GM23338 (cell line): ENCODE results near the gene LOXHD1. TPM values are rescaled to one million over a fixed set of nuclear protein-coding genes. Genes with fewer than 3 reads are reported as not detected.

Experiments used
- ATAC-seq: fragments of 200-7000 bp; cut with Tn5 transposase; 3 replicates; pipeline ENCODE4 v1.9.1; 2020
- DNase-seq: peaks from one replicate; pipeline ENCODE4 v3.0.0-alpha.2; 2015; ENCODE audit warnings: low spot score
- H2AFZ ChIP-seq: fragments of 200-600 bp; sonication (generic); 2 replicates; pipeline ENCODE4 v1.8.0; 2016; ENCODE audit warnings: antibody characterized with exemption, mild to moderate bottlenecking, moderate library complexity
- H3F3A ChIP-seq: fragments of 200-600 bp; sonication (generic); replicated peaks from 2 replicates; pipeline ENCODE4 v1.8.0; 2017; ENCODE audit warnings: antibody characterized with exemption, mixed run types, low read depth
- H3K27ac ChIP-seq: fragments of 200-600 bp; sonication (generic); 2 replicates; pipeline ENCODE4 v1.6.1; 2016; ENCODE audit warnings: low read depth
- H3K27me3 ChIP-seq: fragments of 200-600 bp; sonication (generic); 2 replicates; pipeline ENCODE4 v1.8.0; 2016; ENCODE audit warnings: mild to moderate bottlenecking, mixed run types, moderate library complexity; ENCODE audit not compliant: insufficient read depth
- H3K36me3 ChIP-seq: fragments of 200-600 bp; sonication (generic); 2 replicates; pipeline ENCODE4 v1.8.0; 2016; ENCODE audit warnings: mild to moderate bottlenecking; ENCODE audit not compliant: insufficient read depth
- H3K4me1 ChIP-seq: fragments of 200-600 bp; sonication (generic); 2 replicates; pipeline ENCODE4 v1.8.0; 2016; ENCODE audit warnings: mild to moderate bottlenecking, moderate library complexity; ENCODE audit not compliant: insufficient read depth
- H3K4me2 ChIP-seq: fragments of 200-600 bp; sonication (generic); 2 replicates; pipeline ENCODE4 v1.7.1; 2017; ENCODE audit warnings: mixed run types
- H3K4me3 ChIP-seq: fragments of 200-600 bp; sonication (generic); 2 replicates; pipeline ENCODE4 v1.6.1; 2016; ENCODE audit warnings: mixed run types
- H3K79me2 ChIP-seq: fragments of 200-600 bp; sonication (generic); replicated peaks from 2 replicates; pipeline ENCODE4 v1.8.0; 2017; ENCODE audit warnings: mild to moderate bottlenecking; ENCODE audit not compliant: insufficient read depth
- H3K9me2 ChIP-seq: fragments of 200-600 bp; sonication (generic); 2 replicates; pipeline ENCODE4 v1.8.0; 2017; ENCODE audit not compliant: insufficient read depth
- H4K20me1 ChIP-seq: fragments of 200-600 bp; sonication (generic); replicated peaks from 2 replicates; pipeline ENCODE4 v1.8.0; 2017; ENCODE audit warnings: mild to moderate bottlenecking; ENCODE audit not compliant: insufficient read depth
- H3K27ac Mint-ChIP-seq: 2 replicates; pipeline ENCODE4 v1.8.0; 2020; ENCODE audit warnings: inconsistent platforms, mild to moderate bottlenecking, moderate library complexity, mixed read lengths
- H3K27me3 Mint-ChIP-seq: 3 replicates; pipeline ENCODE4 v1.8.0; 2022; ENCODE audit warnings: low read depth, mild to moderate bottlenecking, moderate library complexity, mixed read lengths, inconsistent platforms; ENCODE audit not compliant: insufficient read depth, poor library complexity
- H3K36me3 Mint-ChIP-seq: 3 replicates; pipeline ENCODE4 v1.8.0; 2021; ENCODE audit warnings: low read depth, mild to moderate bottlenecking, inconsistent platforms, moderate library complexity, mixed read lengths
- H3K4me1 Mint-ChIP-seq: 3 replicates; pipeline ENCODE4 v1.8.0; 2020; ENCODE audit warnings: mild to moderate bottlenecking, inconsistent platforms, mixed read lengths
- H3K4me3 Mint-ChIP-seq: 3 replicates; pipeline ENCODE4 v1.8.0; 2021; ENCODE audit warnings: moderate library complexity, mild to moderate bottlenecking, inconsistent platforms, mixed read lengths
- H3K9me3 Mint-ChIP-seq: 3 replicates; pipeline ENCODE4 v1.8.0; 2020; ENCODE audit warnings: moderate library complexity, mild to moderate bottlenecking, inconsistent platforms, mixed read lengths
- CREB1 ChIP-seq: fragments of 250-450 bp; sonication (Bioruptor Pico); IDR thresholded peaks from 2 replicates; pipeline ENCODE4 v1.5.0; 2020; ENCODE audit warnings: low read depth, mild to moderate bottlenecking, moderate library complexity
- EZH2 ChIP-seq: fragments of 200-600 bp; sonication (generic); IDR thresholded peaks from one replicate; pipeline ENCODE4 v1.8.0; 2017; ENCODE audit warnings: antibody characterized with exemption, mild to moderate bottlenecking, low read depth; ENCODE audit not compliant: unreplicated experiment
- EZH2phosphoT487 ChIP-seq: fragments of 200-600 bp; sonication (generic); IDR thresholded peaks from one replicate; pipeline ENCODE4 v1.8.1; 2018; ENCODE audit warnings: antibody characterized with exemption; ENCODE audit not compliant: unreplicated experiment
- JUNB ChIP-seq: IDR thresholded peaks from one replicate; pipeline ENCODE4 v1.6.1; 2016; ENCODE audit warnings: antibody characterized with exemption; ENCODE audit not compliant: unreplicated experiment
- NANOG ChIP-seq: IDR thresholded peaks from 2 replicates; pipeline ENCODE4 v1.6.1; 2016; ENCODE audit warnings: antibody characterized with exemption, borderline replicate concordance
- POLR2AphosphoS5 ChIP-seq: IDR thresholded peaks from 2 replicates; pipeline ENCODE4 v1.6.1; 2016; ENCODE audit warnings: antibody characterized with exemption, low read depth
- STAT1 ChIP-seq: IDR thresholded peaks from one replicate; pipeline ENCODE4 v1.6.1; 2016; ENCODE audit warnings: antibody characterized with exemption; ENCODE audit not compliant: unreplicated experiment
- ZNF114 ChIP-seq: fragments of 250-450 bp; sonication (Bioruptor Pico); IDR thresholded peaks from 2 replicates; pipeline ENCODE4 v1.5.0; 2020; ENCODE audit warnings: mild to moderate bottlenecking, moderate library complexity
- ZNF331 ChIP-seq: fragments of 250-450 bp; sonication (Bioruptor Pico); IDR thresholded peaks from 2 replicates; pipeline ENCODE4 v1.5.0; 2020; ENCODE audit warnings: low read depth, mild to moderate bottlenecking, moderate library complexity
- polyA plus RNA-seq: library from polyadenylated mRNA; unstranded; fragments of >200 nt; fragmentation: Nextera tagmentation; extraction: Ambion mirVana; gene quantifications from 2 replicates; pipeline ENCODE4 v1.2.1, GENCODE V29; 2016
- total RNA-seq: library from RNA; depleted of rRNA; stranded (reverse); fragments of >200 nt; shearing (Covaris generic); gene quantifications from 2 replicates; pipeline ENCODE4 v1.2.3, GENCODE V29; 2014
- TF ChIP-seq, protein P1 (sequence below): IDR thresholded peaks from 2 replicates; pipeline ENCODE4 v1.6.1; 2016; ENCODE audit warnings: antibody characterized with exemption
- TF ChIP-seq, protein P2 (sequence below): fragments of 250-450 bp; sonication (Bioruptor Pico); IDR thresholded peaks from 2 replicates; pipeline ENCODE4 v1.5.0; 2020; ENCODE audit warnings: mild to moderate bottlenecking, moderate library complexity
- TF ChIP-seq, protein P3 (sequence below), 2 experiments: fragments of 200-600 bp in 1 of 2; sonication (generic) in 1 of 2; conservative IDR thresholded peaks; 2 replicates each; pipeline versions ENCODE4 v1.5.1 to v1.6.1; 2016 to 2017; ENCODE audit warnings: antibody characterized with exemption in 2 of 2, low read depth in 2 of 2, mild to moderate bottlenecking in 2 of 2, moderate library complexity in 1 of 2
- TF ChIP-seq, protein P4 (sequence below): IDR thresholded peaks from one replicate; pipeline ENCODE4 v1.6.1; 2018; ENCODE audit warnings: antibody characterized with exemption; ENCODE audit not compliant: unreplicated experiment

LOXHD1 gene
- total and polyA plus RNA-seq, 2 experiments from 2014 or later: 0.17 TPM; not detected in 1

DNA sequence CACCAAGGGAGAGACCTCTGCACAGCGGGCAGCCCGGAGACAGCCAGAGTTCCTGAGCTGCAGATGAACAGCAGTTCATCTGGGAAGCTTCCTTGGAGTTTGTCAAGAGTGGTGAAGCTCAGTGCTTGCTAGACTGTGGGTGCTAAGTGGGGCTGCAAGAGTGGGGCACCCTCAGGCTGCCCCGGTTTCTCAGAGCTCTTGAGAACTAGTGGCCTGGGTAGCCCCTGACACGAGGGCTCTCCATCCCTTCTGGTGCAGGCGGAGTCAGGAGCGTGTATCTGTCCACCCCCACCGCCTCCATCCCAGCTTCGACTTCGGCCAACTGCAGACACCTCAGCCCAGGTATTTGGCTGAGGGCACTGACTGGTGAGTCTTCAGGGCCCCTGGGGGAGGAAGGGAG, 222.0 kb downstream of the LOXHD1 start (continued):
- TF ChIP-seq EZH2phosphoT487: no peak
- no peak for TF ChIP-seq STAT1

DNA sequence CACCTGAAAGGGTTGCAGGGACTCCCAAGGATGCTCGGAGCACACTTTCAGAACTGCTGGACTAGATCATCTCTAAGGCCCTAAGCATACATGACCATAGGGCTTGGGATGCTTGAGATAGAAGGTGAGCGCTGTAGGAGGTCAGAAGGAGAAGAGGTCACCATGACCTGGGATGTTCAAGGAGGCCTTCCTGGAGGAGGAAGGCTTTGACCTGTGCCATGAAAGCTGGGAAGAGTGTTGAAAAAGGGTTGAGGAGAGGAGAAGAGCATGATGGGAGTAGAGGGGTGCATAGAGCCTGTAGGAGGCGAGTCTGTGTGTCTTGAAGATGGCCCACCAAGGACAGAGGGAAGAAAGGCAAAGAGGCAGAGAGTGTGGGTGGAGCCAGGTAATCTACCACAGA, 222.4 kb downstream of the LOXHD1 start:
- 0 out of 2 replicates have a peak, but pooled peaks cover 3% of the 10 kb centered on the region for H3K9me2 ChIP-seq
- H3K27me3 ChIP-seq: no peaks in the 10 kb centered on the region
- no peak for TF ChIP-seq NANOG
- TF ChIP-seq, protein P1, sequence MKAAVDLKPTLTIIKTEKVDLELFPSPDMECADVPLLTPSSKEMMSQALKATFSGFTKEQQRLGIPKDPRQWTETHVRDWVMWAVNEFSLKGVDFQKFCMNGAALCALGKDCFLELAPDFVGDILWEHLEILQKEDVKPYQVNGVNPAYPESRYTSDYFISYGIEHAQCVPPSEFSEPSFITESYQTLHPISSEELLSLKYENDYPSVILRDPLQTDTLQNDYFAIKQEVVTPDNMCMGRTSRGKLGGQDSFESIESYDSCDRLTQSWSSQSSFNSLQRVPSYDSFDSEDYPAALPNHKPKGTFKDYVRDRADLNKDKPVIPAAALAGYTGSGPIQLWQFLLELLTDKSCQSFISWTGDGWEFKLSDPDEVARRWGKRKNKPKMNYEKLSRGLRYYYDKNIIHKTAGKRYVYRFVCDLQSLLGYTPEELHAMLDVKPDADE: no peak
- no peak for TF ChIP-seq ZNF114 (CRISPR knock-in tag)
- TF ChIP-seq EZH2phosphoT487: no peak
- TF ChIP-seq, protein P2, sequence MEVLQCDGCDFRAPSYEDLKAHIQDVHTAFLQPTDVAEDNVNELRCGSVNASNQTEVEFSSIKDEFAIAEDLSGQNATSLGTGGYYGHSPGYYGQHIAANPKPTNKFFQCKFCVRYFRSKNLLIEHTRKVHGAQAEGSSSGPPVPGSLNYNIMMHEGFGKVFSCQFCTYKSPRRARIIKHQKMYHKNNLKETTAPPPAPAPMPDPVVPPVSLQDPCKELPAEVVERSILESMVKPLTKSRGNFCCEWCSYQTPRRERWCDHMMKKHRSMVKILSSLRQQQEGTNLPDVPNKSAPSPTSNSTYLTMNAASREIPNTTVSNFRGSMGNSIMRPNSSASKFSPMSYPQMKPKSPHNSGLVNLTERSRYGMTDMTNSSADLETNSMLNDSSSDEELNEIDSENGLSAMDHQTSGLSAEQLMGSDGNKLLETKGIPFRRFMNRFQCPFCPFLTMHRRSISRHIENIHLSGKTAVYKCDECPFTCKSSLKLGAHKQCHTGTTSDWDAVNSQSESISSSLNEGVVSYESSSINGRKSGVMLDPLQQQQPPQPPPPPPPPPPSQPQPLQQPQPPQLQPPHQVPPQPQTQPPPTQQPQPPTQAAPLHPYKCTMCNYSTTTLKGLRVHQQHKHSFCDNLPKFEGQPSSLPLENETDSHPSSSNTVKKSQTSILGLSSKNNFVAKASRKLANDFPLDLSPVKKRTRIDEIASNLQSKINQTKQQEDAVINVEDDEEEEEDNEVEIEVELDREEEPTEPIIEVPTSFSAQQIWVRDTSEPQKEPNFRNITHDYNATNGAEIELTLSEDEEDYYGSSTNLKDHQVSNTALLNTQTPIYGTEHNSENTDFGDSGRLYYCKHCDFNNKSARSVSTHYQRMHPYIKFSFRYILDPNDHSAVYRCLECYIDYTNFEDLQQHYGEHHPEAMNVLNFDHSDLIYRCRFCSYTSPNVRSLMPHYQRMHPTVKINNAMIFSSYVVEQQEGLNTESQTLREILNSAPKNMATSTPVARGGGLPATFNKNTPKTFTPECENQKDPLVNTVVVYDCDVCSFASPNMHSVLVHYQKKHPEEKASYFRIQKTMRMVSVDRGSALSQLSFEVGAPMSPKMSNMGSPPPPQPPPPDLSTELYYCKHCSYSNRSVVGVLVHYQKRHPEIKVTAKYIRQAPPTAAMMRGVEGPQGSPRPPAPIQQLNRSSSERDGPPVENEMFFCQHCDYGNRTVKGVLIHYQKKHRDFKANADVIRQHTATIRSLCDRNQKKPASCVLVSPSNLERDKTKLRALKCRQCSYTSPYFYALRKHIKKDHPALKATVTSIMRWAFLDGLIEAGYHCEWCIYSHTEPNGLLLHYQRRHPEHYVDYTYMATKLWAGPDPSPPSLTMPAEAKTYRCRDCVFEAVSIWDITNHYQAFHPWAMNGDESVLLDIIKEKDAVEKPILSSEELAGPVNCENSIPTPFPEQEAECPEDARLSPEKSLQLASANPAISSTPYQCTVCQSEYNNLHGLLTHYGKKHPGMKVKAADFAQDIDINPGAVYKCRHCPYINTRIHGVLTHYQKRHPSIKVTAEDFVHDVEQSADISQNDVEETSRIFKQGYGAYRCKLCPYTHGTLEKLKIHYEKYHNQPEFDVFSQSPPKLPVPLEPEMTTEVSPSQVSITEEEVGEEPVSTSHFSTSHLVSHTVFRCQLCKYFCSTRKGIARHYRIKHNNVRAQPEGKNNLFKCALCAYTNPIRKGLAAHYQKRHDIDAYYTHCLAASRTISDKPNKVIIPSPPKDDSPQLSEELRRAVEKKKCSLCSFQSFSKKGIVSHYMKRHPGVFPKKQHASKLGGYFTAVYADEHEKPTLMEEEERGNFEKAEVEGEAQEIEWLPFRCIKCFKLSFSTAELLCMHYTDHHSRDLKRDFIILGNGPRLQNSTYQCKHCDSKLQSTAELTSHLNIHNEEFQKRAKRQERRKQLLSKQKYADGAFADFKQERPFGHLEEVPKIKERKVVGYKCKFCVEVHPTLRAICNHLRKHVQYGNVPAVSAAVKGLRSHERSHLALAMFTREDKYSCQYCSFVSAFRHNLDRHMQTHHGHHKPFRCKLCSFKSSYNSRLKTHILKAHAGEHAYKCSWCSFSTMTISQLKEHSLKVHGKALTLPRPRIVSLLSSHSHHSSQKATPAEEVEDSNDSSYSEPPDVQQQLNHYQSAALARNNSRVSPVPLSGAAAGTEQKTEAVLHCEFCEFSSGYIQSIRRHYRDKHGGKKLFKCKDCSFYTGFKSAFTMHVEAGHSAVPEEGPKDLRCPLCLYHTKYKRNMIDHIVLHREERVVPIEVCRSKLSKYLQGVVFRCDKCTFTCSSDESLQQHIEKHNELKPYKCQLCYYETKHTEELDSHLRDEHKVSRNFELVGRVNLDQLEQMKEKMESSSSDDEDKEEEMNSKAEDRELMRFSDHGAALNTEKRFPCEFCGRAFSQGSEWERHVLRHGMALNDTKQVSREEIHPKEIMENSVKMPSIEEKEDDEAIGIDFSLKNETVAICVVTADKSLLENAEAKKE (CRISPR knock-in tag): no peak
- no peak for TF ChIP-seq CREB1
- no peak for TF ChIP-seq STAT1
- TF ChIP-seq, protein P3, sequence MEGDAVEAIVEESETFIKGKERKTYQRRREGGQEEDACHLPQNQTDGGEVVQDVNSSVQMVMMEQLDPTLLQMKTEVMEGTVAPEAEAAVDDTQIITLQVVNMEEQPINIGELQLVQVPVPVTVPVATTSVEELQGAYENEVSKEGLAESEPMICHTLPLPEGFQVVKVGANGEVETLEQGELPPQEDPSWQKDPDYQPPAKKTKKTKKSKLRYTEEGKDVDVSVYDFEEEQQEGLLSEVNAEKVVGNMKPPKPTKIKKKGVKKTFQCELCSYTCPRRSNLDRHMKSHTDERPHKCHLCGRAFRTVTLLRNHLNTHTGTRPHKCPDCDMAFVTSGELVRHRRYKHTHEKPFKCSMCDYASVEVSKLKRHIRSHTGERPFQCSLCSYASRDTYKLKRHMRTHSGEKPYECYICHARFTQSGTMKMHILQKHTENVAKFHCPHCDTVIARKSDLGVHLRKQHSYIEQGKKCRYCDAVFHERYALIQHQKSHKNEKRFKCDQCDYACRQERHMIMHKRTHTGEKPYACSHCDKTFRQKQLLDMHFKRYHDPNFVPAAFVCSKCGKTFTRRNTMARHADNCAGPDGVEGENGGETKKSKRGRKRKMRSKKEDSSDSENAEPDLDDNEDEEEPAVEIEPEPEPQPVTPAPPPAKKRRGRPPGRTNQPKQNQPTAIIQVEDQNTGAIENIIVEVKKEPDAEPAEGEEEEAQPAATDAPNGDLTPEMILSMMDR (conservative IDR thresholded peaks at IDR 0.05; ENCODE audit: low read depth in 2 of 2): no peak
- no peak for TF ChIP-seq EZH2
- no peak for TF ChIP-seq ZNF331 (CRISPR knock-in tag)
- TF ChIP-seq, protein P4, sequence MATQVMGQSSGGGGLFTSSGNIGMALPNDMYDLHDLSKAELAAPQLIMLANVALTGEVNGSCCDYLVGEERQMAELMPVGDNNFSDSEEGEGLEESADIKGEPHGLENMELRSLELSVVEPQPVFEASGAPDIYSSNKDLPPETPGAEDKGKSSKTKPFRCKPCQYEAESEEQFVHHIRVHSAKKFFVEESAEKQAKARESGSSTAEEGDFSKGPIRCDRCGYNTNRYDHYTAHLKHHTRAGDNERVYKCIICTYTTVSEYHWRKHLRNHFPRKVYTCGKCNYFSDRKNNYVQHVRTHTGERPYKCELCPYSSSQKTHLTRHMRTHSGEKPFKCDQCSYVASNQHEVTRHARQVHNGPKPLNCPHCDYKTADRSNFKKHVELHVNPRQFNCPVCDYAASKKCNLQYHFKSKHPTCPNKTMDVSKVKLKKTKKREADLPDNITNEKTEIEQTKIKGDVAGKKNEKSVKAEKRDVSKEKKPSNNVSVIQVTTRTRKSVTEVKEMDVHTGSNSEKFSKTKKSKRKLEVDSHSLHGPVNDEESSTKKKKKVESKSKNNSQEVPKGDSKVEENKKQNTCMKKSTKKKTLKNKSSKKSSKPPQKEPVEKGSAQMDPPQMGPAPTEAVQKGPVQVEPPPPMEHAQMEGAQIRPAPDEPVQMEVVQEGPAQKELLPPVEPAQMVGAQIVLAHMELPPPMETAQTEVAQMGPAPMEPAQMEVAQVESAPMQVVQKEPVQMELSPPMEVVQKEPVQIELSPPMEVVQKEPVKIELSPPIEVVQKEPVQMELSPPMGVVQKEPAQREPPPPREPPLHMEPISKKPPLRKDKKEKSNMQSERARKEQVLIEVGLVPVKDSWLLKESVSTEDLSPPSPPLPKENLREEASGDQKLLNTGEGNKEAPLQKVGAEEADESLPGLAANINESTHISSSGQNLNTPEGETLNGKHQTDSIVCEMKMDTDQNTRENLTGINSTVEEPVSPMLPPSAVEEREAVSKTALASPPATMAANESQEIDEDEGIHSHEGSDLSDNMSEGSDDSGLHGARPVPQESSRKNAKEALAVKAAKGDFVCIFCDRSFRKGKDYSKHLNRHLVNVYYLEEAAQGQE: no peak
- no peak for TF ChIP-seq POLR2AphosphoS5
- no peak for TF ChIP-seq JUNB
- Mint-ChIP-seq H3K9me3 (no peaks in the 10 kb centered on the region), H3K4me3 (no peak overlapping the region; the same call in 2 of the 3 replicates), H3K4me1 (peaks cover 37% of the 10 kb centered on the region), H3K36me3 (no peaks in the 10 kb centered on the region; the same call in 2 of the 3 replicates), H3K27ac (no peak overlapping the region; the same call in 1 of the 2 replicates), H3K27me3 (no peaks in the 10 kb centered on the region)
- DNase-seq: no peak
- H3K4me1 ChIP-seq: peaks cover 21% of the 10 kb centered on the region
- ATAC-seq: no peak
- no peaks in the 10 kb centered on the region for H3F3A ChIP-seq
- H3K36me3 ChIP-seq: no peaks in the 10 kb centered on the region
- H3K4me2 ChIP-seq: no peak overlapping the region
- H4K20me1 ChIP-seq: no peaks in the 10 kb centered on the region
- H2AFZ ChIP-seq: no peak overlapping the region
- H3K79me2 ChIP-seq: 0 out of 2 replicates have a peak, but pooled peaks cover 3% of the 10 kb centered on the region
- H3K27ac ChIP-seq: no peak overlapping the region
- H3K4me3 ChIP-seq: no peak overlapping the region
